NOMO-1 (cell line): ENCODE measurements around the gene KLHL35.
"Not testable (repeated sequence)": the region's sequence is repeated elsewhere in the genome, so short reads cannot be mapped to it uniquely, and the experiment has no call there.

Source experiments
- DNase-seq, 2 experiments: peaks; one replicate each; lab custom pipeline; 2025; ENCODE audit not compliant: unreplicated experiment in 2 of 2; lab: John Stamatoyannopoulos, UW

The KLHL35 gene

GRCh38 chr11:75394085-75394840 lies 38.7 kb downstream of the KLHL35 start:
- DNase-seq: no peak

GRCh38 chr11:75389925-75390324 lies 43.1 kb downstream of the KLHL35 start:
- no peak for DNase-seq

- DNase-seq: no peak
Observed at GRCh38 chr11:75389276-75389605, 43.8 kb downstream of the KLHL35 start.

- DNase-seq: peak; percentile 66 to 73
Observed at GRCh38 chr11:75388386-75389275, 44.4 kb downstream of the KLHL35 start.

GRCh38 chr11:75387736-75388294 lies 45.2 kb downstream of the KLHL35 start:
- DNase-seq: no peak

- DNase-seq: no peak
Observed at GRCh38 chr11:75386942-75387630, 45.9 kb downstream of the KLHL35 start.

GRCh38 chr11:75384438-75385080 lies 48.4 kb downstream of the KLHL35 start:
- peak; percentile 48 to 55 for DNase-seq

- peak; percentile 31 to 86 for DNase-seq
Observed at GRCh38 chr11:75383246-75383645, 49.8 kb downstream of the KLHL35 start.

GRCh38 chr11:75380716-75381420 lies 52.1 kb downstream of the KLHL35 start:
- peak; percentile 28 to 59 for DNase-seq

- DNase-seq: no peak
Observed at GRCh38 chr11:75380245-75380644, 52.8 kb downstream of the KLHL35 start.

GRCh38 chr11:75378776-75379175 lies 54.2 kb downstream of the KLHL35 start:
- DNase-seq: not testable (repeated sequence)

- no peak for DNase-seq
Observed at GRCh38 chr11:75376175-75376574, 56.8 kb downstream of the KLHL35 start.

- DNase-seq: no peak
Observed at GRCh38 chr11:75375626-75376025, 57.4 kb downstream of the KLHL35 start.

GRCh38 chr11:75374646-75375045 lies 58.4 kb downstream of the KLHL35 start:
- no peak for DNase-seq

GRCh38 chr11:75373201-75373600 lies 59.8 kb downstream of the KLHL35 start:
- no peak for DNase-seq
